GM10248 (cell line): ENCODE data around the gene PCNX2.

Source experiments
- CTCF ChIA-PET: fragments of 300-600 bp; sonication (Branson Sonifier 250); formaldehyde crosslinking; extraction: SDS; loops from one replicate; lab custom pipeline; 2021; ENCODE audit warnings: antibody characterized with exemption; lab: Yijun Ruan, JAX
- POLR2A ChIA-PET: fragments of 350-650 bp; sonication (Branson Sonifier 250); formaldehyde crosslinking; extraction: SDS; loops from one replicate; lab custom pipeline; 2020; ENCODE audit warnings: antibody characterized with exemption; lab: Yijun Ruan, JAX
- DNase-seq: peaks from one replicate; pipeline ENCODE4 v3.0.0; 2012; ENCODE audit errors: extremely low spot score
- TF ChIP-seq, protein P1 (sequence below): IDR thresholded peaks from 2 replicates; pipeline ENCODE4 v1.5.1; 2012; ENCODE audit warnings: mild to moderate bottlenecking, low read depth; ENCODE audit errors: extremely low read depth, missing control alignments, control extremely low read depth

PCNX2 gene

DNA sequence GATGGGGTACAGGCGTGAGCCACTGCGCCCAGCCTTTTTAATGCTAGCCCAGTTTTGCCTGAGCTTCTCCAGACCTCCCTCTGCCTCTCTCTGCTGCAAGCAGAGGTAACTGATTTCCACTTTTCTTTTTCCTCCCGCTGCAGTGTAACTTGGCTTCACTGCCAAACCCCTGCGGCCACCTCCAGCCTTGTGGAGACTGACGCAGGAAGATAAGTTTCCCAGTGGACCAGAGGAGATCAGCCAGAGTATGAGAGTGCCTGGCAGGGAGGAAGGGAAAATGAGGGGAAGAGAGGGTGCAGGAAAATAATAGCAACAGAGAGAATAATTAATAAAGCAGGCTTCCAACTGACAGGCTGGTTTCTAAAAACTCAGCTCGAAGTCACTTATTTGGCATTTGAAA lies 143.7 kb downstream of the PCNX2 start:
- POLR2A ChIA-PET: no interaction called here
- TF ChIP-seq, protein P1, sequence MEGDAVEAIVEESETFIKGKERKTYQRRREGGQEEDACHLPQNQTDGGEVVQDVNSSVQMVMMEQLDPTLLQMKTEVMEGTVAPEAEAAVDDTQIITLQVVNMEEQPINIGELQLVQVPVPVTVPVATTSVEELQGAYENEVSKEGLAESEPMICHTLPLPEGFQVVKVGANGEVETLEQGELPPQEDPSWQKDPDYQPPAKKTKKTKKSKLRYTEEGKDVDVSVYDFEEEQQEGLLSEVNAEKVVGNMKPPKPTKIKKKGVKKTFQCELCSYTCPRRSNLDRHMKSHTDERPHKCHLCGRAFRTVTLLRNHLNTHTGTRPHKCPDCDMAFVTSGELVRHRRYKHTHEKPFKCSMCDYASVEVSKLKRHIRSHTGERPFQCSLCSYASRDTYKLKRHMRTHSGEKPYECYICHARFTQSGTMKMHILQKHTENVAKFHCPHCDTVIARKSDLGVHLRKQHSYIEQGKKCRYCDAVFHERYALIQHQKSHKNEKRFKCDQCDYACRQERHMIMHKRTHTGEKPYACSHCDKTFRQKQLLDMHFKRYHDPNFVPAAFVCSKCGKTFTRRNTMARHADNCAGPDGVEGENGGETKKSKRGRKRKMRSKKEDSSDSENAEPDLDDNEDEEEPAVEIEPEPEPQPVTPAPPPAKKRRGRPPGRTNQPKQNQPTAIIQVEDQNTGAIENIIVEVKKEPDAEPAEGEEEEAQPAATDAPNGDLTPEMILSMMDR: no peak
- DNase-seq: no peak
- CTCF ChIA-PET: interaction anchor here (0.7 to 1.3 kb wide), 2 partner anchors 9 to 73 kb away, joined by 3 read pairs; no protein-coding TSS in a partner anchor

DNA sequence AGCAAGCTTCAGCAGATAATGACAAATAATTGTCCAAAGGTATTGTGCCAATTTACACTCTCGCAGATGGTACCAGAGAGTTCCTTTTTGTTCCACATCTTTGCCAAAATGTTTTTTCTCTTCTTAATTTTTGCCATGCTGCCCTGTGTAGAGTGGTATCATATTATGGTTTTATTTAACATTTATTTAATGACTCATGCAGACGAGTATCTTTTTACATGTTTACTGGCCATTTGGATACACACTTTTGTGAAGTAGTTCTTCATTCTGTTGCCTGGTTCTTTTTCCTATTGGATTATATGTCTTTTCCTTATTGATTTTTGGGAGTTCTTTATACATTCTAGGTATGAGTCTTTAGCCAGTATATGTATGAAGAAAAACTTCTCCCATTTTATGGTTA lies 151.1 kb downstream of the PCNX2 start:
- TF ChIP-seq, protein P1: no peak
- DNase-seq: no peak
- CTCF ChIA-PET: no interaction called here
- POLR2A ChIA-PET: no interaction called here

DNA sequence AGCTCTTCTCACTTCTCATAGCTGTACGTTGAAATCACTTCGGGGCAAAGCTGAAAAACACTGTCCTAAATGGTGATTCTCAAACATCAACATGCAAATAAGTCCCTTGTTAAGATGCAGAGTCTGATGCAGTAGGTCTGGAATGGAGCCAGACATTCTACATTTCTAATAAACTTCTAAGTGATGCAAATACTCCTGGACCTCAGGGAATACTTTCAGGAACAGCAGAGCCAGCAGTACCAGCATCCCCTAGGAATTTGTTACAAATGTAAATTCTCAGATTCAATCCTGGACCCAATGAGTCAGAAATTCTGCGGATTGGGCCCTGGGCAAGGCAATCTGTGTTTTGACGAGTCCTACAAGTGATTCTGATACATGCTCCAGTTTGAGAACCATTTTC lies 152.3 kb downstream of the PCNX2 start:
- CTCF ChIA-PET: no interaction called here
- DNase-seq: no peak
- POLR2A ChIA-PET: no interaction called here
- TF ChIP-seq, protein P1: no peak

DNA sequence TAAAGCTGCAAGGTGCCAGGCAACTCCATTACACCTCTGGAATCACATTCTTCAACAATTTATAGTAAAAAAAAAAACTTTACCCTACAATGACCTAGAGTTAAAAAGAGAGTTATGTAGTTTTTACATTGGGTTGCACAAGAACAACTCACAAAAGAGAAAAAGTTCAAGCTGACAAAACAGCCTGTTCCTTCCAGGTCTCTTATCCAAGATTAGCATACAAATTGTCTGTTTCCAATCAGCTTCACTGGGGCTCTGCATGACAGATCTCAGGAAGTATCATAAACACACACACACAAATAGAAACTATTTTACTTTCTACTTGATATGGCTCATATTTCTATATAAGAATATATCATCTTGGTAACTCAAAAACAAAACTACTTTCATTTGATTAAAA lies 154.6 kb downstream of the PCNX2 start:
- no peak for DNase-seq
- ChIA-PET POLR2A (no interaction called here), CTCF (no interaction called here)
- TF ChIP-seq, protein P1: no peak

DNA sequence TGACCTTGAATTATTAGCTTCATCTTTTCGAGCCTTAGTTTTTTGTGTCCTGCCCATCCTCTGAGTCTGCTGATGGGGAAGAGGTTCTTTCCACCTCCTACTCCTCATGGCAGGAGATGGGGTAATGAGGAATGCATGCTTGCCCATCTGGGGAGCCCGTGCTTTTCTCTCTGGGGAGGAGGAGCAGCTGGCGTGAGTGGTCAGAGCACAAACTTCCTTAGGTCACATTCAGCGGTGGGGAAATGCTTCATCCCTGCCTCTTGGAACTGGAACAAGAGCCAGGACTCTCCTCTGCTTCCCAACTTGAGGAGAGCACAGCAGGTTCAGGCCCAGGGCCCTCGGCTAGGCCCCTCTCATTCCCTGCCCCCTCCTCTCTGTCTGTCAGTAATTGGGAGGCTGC lies 155.0 kb downstream of the PCNX2 start:
- TF ChIP-seq, protein P1: no peak
- ChIA-PET CTCF (no interaction called here), POLR2A (no interaction called here)
- no peak for DNase-seq

DNA sequence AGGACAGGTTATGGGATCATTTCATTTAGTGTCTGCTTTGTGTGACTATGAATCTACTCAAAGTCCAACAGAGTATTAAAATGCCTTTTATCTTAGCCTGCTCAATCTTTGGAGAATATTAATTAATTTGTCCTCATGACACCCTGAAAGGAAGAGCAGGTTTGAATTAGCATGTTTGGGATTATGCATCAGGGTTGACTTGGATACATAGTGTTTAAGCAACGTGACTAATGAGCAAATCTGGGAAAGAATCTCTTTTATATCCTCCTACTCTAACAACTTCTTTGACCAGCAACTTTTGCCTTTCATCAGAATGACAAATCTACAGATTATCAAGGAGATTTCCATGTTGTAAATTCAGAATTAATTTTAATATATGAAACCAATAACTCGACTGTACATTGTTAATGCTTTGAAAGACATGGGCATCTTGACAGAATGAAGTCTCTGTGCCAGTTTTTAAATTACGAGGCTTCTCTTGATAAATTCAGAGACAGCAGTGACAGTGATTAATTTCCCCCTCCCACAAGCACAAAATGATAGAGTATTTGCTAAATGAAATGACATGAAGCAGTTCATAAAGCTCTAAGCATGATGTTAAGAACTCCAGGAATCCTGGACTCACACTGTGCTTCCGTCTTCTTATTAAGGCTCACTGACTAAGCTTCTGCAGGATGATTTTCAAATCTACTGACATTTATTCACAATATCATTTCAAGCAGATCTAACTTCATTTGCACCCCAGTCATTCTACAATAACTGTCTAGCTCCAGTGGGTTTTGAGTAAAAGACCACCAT lies 156.5 kb downstream of the PCNX2 start:
- TF ChIP-seq, protein P1: no peak
- ChIA-PET CTCF (no interaction called here), POLR2A (no interaction called here)
- DNase-seq: no peak
